GM19395 (cell line): Measurements from ENCODE around the gene CFAP77.
"Not testable (repeated sequence)": the region's sequence is repeated elsewhere in the genome, so short reads cannot be mapped to it uniquely, and the experiment has no call there.

Experiments
- ATAC-seq: cut with Tn5 transposase; IDR thresholded peaks from one replicate; pipeline ENCODE4 v1.9.1; 2021; ENCODE audit warnings: mild to moderate bottlenecking, moderate library complexity; ENCODE audit not compliant: unreplicated experiment

CFAP77 gene

DNA sequence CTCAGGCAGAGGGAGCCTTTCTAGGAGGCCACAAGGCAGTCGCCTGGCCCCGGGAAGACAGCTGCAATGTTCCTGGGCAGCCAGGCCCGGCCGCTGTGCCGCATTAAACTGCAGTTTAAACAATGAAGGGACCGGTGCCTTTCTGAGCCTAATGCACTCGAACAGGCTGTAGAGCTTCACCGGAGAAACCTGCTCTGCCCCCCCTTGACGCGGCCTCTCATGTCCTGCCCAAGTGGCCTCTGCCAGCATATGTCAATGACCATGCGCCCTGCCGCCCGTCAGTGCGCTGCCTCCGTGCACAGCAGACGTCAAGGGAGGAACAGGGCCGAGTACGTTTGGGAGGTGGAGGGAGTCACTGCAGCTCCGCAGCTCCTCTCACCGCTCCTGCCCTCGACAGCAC, 133.9 kb downstream of the CFAP77 start:
- ATAC-seq: no peak

DNA sequence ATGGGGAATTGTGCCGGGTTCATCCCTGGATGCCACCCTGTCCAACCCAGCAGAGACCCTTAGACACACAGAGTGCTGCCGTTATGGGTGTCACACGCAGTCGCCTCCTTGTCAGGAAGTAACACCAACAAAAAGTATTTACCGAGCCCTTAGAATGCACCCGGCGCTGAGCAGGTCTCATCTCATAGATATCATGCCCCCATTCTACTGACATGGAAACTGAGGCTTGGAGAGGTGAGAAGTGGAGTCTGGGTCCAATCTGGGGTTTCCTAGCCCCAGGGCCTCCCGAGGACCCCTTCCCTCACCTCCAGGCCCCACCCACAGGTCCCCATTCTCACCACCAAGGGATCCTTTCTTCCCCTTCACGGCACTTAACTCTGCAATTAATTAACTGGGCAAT, 135.6 kb downstream of the CFAP77 start:
- ATAC-seq: no peak

DNA sequence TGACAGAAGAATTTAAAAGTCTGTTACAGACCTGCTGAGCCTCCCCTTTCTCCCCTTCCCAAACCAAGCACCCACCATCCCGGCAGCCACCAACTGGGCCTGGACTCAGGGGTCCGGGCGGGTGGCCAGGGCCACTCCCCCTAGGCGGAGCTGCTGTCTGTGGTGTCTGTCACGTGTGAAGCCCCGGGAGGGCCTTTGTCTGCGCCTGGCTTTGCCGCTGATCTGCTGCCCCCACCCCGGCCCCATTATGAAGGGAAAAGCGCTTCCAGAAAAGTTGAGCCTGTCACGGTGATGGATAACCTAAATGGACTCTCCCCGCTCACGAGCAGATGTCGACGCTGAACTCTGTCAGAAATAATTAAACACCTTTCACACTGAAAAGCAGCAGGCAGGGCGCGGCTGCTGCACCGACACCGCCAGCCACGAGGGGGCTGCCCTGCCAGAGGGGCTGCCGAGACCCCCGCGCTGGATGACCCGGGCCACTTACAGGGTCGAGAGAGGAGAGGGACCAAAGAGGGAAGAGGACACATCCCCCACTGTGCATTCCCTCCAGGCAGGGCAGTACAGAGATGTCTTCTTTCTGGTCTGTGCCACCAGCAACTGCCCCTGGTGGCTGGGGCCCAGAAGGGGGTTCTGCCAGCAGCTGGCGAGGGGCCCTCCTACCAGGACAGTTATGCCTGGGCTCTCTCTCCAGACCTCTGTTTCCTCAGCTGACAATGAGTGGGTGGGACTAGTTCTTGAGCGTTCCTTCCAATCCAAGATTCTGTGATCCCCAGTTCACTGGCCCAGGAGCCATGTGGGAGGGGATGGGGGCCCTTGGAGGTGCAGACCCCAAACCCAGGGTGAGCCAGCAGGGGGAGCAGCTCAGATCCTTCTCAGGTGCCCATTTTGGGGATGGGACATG, 136.4 kb downstream of the CFAP77 start:
- no peak for ATAC-seq

DNA sequence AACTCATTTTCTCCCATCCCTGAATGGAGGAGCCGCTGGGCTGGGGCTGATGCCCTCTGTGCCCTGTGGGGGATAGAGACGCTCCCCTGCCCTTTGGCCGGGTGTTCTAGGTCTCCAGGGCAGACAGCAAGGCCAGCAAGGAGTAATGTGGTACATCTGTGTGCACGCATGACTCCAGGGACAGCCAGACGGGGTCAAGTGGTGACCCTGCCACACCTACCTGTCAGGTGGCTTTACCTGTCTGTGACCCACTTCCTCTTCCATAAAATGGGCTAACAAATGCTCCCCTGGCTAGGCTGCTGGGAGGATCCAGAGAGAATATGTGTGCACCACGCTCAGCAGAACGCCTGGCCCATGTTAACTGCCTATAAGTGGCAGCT, 137.0 kb downstream of the CFAP77 start:
- no peak for ATAC-seq

DNA sequence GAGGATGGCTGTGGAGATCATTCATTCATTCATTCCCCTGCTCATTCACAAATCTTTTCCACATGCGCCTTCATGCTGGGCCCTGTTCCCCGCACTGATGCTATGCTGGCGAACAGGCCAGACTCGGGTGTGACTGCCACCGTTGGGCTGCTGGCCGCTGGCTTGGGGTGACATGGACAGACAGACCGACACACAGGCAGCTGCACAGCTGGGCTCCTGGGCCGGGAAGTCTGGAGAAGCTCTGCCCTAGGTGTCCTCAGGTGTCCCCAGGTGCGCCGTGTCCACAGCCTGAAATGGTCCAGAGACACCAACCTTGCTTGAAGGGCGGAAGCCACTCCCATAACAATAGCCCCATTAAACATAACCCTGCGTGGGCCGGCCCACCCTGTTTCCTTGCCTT, 137.4 kb downstream of the CFAP77 start:
- ATAC-seq: no peak

DNA sequence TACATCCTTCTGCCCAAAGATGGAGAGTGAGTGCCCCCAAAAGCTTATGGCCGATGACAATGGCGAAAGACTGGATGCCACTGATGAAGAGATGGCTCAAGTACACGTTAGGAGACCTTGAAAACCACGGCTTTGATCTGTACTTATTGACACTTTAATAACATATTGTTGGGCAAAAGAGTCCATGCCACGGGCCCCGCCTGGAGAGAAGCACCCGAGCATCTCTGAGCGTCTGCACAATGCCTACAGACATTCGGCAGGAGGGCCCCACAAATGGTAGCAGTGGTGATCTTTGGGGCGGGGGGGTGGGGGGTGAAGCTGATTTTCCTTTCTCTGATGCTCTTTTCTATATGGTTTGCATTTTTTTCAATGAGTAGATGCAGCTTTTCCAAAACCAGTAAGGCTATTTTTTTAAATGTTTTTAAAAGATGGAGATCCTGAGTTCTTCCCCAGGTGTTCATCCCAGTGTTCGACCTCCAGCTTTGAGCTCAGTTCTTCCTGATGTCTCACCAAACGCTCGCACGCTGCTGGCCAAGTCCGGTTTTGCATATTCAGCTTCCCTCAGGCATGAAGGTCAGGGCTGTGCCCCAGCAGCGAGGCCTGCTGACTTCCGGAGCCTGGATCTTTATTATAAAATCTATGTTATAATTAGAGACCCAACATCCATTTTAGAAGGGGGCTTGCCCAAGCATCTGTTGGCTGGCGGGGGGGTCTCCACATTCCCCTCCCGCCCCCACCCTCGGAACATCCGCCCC, 138.1 kb downstream of the CFAP77 start:
- no peak for ATAC-seq

DNA sequence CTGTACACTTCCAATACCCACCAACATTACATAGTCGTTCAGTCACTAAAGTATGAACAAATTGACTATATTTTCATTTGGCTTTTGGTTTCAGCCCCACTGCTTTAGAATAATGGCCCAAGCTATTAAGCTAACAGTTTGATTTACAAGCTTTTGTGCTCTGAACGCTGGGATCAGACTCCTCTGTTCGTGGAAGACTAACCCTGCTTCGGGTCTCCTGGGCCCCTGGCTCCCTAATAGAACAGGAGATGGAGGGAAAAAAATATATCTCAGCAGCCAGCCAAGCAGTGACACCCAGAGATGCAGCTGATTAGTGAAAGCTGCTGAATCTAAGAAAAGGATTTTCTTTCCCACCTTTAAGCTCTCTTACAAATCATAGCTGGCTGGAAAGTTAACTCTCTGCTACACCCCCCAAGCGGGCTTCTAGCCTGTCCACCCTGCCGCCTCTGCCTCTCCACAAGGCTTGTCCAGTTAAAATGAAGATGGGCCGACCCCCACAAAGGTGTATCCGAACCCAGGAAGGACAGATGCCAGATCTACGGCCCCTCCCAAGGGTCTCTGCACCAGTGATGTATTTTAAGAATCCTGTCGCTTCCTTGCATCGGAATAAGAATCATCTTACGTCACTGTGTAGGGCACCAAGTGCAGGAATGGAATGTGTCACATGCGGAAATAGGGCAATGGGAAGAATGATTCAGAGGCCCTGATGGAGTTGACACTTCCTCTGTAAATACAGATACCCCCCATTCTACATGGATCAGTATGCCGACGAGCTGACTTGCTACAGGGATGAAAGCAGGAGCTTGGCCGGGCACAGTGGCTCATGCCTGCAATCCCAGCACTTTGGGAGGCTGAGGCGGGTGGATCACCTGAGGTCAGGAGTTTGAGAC, 139.0 kb downstream of the CFAP77 start:
- no peak for ATAC-seq

DNA sequence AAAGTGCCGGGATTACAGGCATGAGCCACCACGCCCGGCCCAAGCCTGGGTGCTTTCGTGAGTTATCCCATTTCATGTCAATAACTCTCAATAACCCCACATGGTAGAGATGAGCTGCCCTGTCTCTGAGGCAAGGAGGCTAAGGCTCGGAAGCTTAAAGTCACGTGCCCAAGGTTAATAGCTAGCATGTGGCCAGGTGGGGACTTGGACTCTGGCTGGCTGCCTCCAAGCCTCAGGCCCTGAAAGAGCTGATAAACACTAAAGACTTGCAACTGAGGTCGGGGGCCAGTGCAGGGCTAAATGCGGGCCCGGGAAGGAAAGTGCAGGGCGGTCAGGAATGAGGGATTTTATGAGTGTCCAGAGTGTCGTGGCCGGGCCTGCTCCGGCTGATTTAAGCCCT, 141.5 kb downstream of the CFAP77 start:
- no peak for ATAC-seq

DNA sequence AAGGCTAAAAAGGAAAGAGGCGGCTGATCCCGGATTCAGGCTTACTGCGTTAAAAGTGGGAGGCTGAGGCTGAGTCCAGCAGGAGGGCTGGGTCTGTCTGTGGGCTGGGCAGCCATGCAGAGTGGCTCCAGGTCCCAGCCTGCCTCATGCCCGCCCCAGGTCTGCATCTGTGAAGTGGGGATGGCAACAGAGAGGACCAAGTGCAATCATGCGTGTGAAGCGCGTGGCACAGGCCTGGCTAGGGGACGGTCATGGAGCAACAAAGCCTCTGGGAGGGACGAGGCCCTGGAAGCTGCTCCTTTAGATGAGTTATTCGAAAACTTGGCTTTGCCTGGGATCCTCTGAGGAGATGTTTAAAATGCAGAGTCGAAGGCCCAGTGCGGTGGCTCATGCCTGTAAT, 142.0 kb downstream of the CFAP77 start:
- no peak for ATAC-seq

DNA sequence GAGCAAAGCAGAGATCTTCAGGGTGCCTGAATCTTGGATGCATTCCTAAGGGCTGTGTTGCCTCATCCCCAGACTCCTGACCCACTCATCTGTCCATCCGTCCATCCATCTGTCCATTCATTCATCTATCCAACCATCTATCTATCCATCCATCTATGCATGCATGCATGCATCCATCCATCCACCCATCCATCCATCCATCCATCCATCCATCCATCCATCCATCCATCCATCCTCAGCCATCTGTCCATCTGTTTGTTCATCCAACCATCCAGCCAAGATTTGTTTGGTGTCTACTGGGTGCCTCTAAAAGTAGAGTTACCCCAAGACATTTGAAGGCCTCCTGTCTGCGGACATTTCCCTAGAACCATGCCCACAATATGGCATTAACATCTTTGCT, 144.7 kb downstream of the CFAP77 start:
- ATAC-seq: no peak

DNA sequence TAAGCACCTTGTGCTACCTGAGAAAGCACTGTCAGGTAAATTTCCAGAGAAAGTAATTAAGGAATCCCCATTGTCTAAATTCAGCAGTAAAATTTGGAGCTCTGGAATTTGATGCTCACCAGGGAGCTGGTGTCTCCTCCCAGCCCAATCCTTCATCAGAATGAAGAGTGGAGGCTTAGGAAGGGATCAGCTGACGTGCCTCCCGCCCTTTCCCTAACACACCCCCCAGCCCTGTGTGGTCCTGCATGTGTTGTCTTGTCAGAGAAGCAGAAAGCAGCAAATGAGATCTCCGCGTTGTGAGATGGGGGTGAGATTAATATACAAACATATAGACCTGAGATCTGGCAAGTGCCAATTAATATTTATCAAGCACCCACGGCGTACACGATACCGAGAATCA, 145.5 kb downstream of the CFAP77 start:
- no peak for ATAC-seq

DNA sequence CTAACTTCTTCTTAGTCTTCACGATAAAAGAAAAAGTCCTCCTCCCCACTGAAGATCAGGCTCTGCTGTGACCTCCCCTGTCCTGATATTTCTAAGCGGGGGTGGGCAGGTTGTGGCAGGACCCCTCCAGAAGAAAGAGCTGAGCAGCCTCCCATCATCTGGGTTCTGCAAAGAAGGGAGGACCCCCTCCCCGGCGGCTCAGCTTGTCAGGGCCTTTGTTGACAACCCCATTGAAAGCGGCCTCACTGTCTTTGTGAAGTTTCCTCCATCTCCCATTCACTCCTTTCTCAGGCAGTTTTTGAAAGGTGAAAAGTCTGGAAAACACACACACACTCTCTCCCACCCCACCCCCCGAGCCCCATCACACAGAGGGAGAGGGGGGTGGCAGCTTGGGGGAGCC, 146.2 kb downstream of the CFAP77 start:
- no peak for ATAC-seq

DNA sequence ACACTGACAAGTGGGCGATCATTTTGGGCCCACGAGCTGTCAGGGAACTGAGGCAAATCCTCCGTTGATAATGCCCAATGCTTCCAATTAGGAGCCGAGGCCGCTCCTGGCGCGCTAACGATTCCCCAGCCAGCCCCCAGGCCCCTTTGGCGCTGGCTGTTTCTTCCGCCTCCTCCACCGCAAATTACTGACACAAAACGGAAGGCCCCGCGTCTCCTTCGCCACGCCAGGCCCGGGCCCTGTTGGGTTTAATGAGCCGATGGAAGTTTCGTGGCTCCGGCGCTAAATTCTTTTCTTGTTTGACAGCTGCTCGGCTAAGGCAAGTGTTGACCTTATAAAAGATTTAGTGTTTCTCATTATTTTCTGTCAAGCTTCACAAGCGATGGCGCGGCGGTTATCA, 146.7 kb downstream of the CFAP77 start:
- ATAC-seq: no peak

DNA sequence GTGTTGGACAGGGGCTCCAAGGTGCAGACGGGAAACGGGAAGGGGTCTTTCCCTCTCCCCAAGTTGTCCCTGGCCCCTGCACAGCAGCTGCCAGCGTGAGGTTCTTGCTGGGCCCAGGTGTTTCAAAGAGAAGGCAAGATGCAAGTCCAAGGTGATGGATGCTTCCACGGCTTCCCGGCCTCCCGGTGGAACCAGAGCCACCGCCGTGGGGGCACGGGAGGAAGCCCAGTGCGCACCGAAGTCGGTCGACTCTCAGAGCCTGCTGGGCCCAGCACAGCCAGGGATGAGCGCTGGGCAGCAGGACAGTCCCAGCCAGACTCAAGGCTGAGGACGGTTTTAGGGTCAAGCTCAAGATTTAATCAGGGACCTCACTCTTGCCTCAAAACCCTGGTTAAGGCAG, 147.1 kb downstream of the CFAP77 start:
- ATAC-seq: no peak

DNA sequence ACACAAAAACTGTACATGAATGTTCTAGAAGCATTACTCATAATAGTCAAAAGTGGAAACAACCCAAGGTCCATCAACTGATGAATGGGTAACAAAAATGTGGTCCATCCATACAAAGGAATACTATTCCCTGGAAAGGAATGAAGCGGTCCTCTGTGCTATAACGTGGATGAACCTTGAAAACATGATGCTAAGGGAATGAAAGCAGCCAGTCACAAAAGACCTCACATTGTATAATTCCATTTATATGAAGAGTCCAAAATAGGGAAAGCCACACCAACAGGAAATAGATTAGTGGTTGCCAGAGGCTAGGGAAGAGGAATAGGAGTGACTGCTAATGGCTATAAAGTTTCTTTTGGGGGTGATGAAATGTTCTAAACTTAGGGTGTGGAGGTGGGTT, 149.7 kb downstream of the CFAP77 start:
- ATAC-seq: no peak

DNA sequence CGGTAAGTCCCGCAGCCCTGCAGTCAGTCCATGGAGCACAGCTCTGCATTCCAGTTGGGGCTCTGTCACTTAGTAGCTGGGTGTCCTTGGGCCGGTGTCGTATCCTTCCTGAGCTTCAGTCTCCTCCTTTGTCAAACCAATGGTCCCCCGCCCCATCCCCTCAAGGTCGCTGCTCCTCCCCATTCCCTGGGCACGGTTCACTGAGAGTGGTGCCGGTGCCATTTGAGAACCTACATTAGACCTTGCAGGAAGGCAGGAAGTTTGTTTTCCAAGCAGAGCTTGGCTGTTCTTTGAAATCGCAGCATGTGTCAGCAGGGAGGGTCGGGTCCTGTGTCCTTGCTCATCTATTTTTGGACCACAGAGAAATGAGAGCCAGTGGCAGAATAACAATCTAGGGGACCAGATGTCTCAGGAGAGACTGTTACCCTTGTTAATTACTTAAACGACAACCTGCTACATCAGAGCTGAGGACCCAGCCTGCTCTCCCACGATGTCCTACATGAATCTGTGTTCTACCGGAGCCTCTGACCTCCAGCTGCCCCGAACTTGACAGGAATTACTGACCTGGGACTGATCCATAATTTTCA, 150.7 kb downstream of the CFAP77 start:
- ATAC-seq: no peak

DNA sequence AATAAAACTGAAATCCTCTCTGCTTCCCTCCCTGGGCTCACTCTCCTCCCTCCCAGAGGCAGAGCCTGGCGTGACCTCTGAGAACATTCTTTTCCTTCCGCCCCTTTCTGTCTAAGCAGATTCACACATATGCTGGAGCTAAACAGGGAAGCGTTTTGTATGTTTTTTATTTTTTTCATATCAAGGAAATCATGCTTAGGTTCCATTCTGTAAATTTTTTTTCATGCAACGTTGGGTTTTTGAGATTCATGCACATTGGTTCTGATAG, 152.2 kb downstream of the CFAP77 start:
- ATAC-seq: no peak

DNA sequence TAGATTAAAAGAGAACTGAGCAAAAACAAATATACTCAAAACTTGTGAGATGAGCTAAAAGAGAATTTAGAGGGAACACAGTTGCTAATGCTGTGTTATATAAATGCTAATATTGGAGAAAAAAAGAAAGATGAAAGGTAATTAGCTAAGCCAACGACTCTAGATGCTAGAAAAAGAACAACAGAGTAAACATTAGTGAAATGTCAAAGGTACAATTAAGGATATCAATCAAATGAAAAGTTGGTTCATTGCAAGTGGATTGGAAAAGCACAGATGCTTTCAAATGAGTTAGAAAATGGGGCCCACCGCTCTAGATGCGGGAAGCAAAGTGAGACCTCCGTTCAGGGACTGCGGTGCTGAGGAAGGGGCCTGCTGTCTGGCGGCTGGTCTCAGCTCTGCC, 154.5 kb downstream of the CFAP77 start:
- no peak for ATAC-seq

DNA sequence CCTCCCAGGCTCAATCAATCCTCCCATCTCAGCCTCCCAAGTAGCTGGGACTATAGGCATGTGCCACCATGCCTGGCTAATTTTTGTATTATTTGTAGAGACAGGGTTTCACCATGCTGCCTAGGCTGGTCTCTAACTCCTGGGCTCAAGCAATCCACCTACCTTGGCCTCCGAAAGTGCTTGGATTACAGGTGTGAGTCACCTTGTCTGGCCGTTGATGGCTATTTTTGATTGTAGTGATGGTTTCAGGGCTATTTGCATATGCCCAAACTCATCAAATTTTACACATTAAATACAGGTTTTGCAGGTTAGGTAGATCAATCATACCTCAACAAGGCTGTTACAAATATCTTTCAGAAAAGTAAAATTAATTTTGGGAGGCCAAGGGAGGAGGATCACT, 158.8 kb downstream of the CFAP77 start:
- not testable (repeated sequence) for ATAC-seq

DNA sequence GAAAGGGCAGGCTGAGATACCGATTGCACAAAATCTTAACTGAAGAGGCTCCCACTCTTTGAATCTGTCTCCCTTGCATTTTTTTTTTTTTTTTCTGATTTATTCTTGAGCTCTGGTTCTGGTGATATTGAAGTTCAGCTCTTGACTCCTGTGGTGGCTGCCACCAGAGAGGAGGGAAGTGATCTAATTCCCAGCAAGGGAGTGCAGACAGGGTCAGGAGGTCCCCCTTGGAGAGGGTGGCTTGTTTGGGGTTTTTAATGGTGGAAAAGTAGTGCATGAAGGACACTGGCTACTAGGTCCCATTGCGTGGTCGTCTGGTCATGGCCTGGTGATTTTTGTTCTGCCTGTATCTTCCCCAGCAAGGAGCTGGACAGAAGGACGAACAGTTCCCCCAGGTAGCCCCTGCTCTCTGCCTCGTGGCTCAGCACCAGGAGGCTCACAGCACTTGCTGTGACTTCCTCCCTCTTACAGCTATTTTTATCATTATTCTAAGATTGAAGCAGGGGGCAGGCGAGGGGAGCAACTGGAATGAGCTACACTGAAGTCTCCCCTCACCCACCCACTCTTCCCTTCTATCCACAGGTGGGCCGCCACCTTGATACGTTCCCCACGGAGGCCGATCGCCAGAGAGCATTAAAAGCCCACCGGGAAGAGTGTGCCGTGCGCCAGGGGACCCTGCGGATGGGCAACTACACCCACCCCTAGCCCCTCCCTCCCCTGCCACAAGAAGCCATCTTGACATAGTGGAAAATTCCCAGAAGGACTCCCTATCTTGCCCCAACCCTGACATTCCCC, 162.0 kb downstream of the CFAP77 start:
- no peak for ATAC-seq
